ENCODE results near the gene GABRD.

GABRD gene

DNA sequence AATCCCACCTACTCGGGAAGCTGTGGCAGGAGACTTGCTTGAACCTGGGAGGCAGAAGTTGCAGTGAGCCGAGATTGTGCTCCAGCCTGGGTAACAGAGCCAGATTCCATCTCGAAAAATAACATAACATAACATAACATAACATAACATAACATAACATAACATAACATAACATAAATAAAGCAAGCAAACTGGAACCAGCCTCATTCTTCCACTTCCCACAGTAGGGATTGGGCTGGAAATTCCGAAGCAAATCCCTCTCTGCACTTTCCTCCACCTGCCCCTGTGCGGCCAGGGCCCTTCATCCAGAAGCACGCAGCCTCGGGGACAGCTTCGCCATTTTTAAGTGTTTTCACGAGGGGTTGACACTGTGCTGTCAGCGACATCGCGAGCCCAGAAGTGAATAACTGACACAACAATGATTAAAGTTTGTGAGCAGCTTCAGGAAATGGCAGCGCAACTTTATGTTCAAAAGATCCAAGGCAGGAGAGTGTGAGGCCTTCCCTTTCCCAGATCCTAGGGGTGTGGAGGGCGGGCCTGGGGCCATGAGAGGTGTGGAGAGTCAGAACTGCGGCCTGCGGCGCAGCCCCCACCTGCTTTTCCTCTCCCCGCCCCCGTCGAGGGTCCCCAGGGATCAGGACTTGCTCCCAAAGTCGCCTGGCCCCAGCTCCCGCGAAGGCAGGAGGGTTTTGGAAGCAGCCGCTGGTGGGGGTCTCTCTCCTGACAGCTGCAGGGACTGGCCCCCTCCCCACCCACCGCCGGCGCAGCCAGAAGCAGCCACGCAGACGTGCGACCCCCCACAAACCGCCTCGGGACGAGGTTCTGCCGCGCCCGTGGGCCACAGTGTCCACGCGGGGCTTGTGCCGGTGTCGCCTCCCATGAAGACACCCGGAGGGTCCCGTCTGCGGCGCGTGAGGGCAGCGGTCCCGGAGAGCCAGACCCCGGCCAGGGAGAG lies 651 bp upstream of the GABRD start:
- Histone ChIP-seq H3K36me3 (ENCODE audit: insufficient read depth, low read length) (no peaks in the 10 kb centered on the region), H3K9ac (ENCODE audit: low read depth, low read length) (peak overlapping the region; percentile 48; the same call in 1 of the 2 replicates), H3K4me1 (ENCODE audit: insufficient read depth, low read length) (peaks cover 14% of the 10 kb centered on the region; the same call in 1 of the 2 replicates), H3K9me3 (ENCODE audit: control insufficient read depth, insufficient read depth, low read length) (no peaks in the 10 kb centered on the region)

DNA sequence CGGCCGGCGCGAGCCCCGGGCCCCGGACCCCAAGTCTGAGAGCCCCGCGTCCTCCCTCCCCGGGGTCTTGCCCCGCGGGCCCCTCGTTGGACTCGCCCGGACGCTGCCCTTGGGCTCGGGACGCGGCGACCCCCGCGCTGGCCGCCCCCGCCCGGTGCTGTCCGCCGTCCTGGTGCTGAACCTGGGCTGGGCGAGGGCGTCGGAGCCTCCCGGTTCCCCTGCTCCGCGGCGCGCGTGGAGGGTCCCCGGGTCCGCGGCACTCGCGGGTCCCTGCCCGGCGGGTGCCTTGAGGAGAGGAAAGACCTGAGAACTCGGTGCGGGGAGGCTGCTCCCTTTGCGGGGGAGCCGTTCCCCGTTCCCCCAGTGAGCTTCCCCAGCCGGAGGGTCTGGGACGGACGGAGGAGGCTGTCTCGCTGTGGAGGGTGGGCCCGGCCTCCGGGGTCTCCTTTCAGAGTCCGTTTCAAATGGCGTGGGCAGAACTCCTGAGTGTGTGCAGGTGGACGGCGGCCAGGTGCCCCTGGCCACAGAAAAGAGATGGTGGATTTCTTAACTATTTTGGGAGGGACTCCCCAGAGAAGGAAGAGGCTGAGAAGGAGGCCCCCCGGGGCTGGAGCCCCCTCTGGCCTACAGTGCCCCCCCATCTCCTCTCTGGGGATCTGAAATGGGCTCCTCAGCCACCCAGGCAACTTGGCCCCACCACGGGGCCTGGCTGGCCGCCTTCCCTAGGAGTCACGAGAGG lies 595 bp downstream of the GABRD start:
- Histone ChIP-seq H3K9me3 (ENCODE audit: control insufficient read depth, insufficient read depth, low read length) (no peaks in the 10 kb centered on the region), H3K36me3 (ENCODE audit: insufficient read depth, low read length) (no peaks in the 10 kb centered on the region), H3K4me1 (ENCODE audit: insufficient read depth, low read length) (peaks cover 11% of the 10 kb centered on the region; the same call in 1 of the 2 replicates), H3K9ac (ENCODE audit: low read depth, low read length) (peak overlapping the region; percentile 30; the same call in 1 of the 2 replicates)

DNA sequence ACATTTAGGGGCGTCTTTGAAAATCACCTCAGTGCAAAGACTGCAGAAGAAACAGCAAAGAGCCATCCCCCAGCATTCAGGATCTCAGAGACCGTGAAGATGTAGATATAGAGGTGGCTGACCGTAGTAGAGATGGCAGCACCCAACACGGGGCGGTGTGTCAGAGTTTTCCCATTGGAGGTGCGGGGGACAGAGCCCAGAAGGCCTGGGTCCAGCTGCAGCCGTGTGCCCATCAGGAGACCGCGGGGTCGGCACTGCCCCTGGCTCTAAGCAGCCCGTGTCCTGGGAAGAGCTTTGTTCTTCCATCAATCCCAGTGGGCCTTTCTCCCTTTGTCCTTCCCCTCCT lies 1.1 kb downstream of the GABRD start:
- Histone ChIP-seq H3K4me1 (ENCODE audit: insufficient read depth, low read length) (peaks cover 7% of the 10 kb centered on the region; the same call in 1 of the 2 replicates), H3K36me3 (ENCODE audit: insufficient read depth, low read length) (no peaks in the 10 kb centered on the region), H3K9me3 (ENCODE audit: control insufficient read depth, insufficient read depth, low read length) (no peaks in the 10 kb centered on the region), H3K9ac (ENCODE audit: low read depth, low read length) (no peak overlapping the region)

DNA sequence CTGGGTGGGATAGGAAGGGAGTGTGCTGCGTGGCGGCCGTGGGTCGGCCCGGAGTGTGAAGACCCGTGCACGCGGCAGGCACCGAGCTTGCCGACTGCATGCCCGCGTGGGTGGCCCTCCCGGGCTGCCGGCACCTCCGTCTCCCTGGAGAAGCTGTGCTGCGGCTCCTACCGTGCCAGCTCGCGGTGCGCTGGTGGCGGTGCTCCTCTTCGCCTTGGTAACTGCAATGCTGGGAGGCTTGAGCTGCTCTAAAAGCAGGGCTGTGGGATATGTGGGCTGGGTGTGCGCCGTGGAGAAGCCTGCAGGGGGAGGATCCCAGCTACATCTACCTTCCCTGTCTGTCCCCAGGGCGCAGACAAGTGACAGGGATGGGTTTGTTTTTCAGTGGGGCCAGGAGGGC lies 2.4 kb downstream of the GABRD start:
- Histone ChIP-seq H3K36me3 (ENCODE audit: insufficient read depth, low read length) (no peaks in the 10 kb centered on the region), H3K9me3 (ENCODE audit: control insufficient read depth, insufficient read depth, low read length) (no peaks in the 10 kb centered on the region), H3K9ac (ENCODE audit: low read depth, low read length) (no peak overlapping the region), H3K4me1 (ENCODE audit: insufficient read depth, low read length) (peaks cover 3% of the 10 kb centered on the region; the same call in 1 of the 2 replicates)

DNA sequence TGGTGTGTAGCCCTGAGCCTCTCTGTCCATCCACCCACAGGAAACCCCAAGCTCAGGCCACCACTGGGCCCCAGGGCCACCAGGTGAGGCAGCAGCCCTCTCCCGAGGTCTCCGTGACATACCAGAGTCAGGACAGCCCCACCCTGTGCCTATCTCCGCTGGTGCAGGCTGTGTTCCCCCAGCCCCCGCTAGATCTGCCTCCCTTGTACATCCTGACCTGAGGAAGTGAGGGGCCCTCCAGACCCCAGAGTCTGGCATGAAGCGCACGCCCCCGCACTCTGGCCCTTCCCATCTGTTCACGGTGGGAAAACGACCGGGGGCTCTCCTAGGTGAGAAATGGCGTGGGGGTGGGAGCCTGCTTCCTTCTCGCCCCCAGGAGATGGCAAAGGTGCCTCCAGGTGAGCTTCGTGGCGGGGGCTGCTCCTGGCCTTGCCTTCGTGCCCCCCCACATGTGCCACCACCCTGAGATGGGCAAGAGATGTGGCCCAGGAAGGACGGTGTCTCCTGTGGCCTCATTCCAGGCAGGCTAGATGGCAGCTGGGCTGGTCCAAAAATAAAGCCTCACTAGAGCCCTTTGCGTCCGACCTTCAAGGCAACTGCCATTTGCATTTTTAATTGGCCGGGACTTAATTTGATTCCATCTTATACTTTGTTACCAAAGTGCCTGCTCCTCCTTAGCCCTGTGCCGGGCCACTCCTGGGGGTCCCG lies 3.1 kb downstream of the GABRD start:
- no peaks in the 10 kb centered on the region for H3K9me3 ChIP-seq (ENCODE audit: control insufficient read depth, insufficient read depth, low read length)
- peaks cover 3% of the 10 kb centered on the region; the same call in 1 of the 2 replicates for H3K4me1 ChIP-seq (ENCODE audit: insufficient read depth, low read length)
- H3K9ac ChIP-seq (ENCODE audit: low read depth, low read length): no peak overlapping the region

DNA sequence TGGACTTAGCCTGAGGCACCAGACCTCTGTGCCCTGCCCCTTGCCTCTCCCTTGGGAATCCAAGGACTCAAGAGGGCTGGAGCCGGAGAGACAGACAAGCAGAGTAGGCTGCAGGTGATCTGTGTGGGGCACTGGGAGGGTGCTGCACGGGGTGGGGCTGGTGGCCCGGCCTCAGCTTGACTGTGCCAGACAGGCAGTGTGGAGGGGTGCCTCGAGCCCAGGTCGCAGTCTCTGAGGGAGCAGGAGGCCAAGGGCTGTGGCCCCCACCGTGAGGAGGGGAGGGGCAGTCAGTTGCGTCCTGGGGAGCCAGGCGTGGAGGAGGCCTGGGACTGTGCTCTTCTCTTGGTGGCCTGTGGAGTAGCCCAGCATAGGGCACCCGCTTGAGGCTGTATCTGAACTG lies 4.0 kb downstream of the GABRD start:
- Histone ChIP-seq H3K36me3 (ENCODE audit: insufficient read depth, low read length) (no peaks in the 10 kb centered on the region), H3K9me3 (ENCODE audit: control insufficient read depth, insufficient read depth, low read length) (no peaks in the 10 kb centered on the region), H3K9ac (ENCODE audit: low read depth, low read length) (no peak overlapping the region), H3K4me1 (ENCODE audit: insufficient read depth, low read length) (peaks cover 3% of the 10 kb centered on the region; the same call in 1 of the 2 replicates)

More for the DNA sequence above, 3.1 kb downstream of the GABRD start:
- H3K36me3 ChIP-seq (ENCODE audit: insufficient read depth, low read length): no peaks in the 10 kb centered on the region

DNA sequence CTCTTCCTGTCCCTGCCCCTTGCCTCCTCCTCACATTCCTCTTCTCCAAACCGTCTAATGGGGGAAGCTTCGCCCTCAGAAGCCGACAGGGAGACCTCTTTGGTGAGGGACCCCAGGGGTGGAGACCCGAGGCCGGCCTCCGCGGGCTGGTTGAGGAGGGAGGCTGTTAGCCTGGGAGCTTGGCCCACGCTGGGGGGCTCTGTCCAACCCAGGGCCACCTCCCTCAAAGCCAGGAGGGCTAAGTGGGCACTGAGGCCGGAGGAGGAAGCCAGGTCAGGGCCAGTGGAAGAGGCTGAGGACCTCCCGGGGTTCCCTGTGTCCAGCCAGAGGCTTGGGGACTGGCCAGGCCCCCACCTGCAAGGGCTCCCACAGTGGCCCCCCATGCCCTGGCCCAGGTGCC lies 5.3 kb downstream of the GABRD start:
- no peaks in the 10 kb centered on the region for H3K36me3 ChIP-seq (ENCODE audit: insufficient read depth, low read length)
- no peak overlapping the region for H3K9ac ChIP-seq (ENCODE audit: low read depth, low read length)
- no peaks in the 10 kb centered on the region for H3K9me3 ChIP-seq (ENCODE audit: control insufficient read depth, insufficient read depth, low read length)
- no peaks in the 10 kb centered on the region; the same call in 1 of the 2 replicates for H3K4me1 ChIP-seq (ENCODE audit: insufficient read depth, low read length)

DNA sequence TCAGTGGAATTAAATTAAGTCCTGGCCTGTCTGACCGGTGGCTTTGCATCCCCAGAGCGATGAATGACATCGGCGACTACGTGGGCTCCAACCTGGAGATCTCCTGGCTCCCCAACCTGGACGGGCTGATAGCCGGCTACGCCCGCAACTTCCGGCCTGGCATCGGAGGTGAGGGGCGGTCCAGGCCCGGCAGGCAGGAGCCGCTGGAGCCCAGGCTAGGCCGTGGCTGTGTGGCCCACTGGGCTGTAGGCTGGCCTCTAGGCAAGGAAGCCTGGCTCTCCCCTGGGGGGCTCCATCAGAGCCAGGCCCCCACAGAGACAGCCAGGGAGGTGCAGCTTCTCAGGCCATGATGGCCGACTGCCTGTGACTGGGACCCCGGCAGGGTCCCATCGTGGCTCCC lies 5.7 kb downstream of the GABRD start:
- no peaks in the 10 kb centered on the region for H3K4me1 ChIP-seq (ENCODE audit: insufficient read depth, low read length)
- no peaks in the 10 kb centered on the region for H3K36me3 ChIP-seq (ENCODE audit: insufficient read depth, low read length)
- no peaks in the 10 kb centered on the region for H3K9me3 ChIP-seq (ENCODE audit: control insufficient read depth, insufficient read depth, low read length)
- H3K9ac ChIP-seq (ENCODE audit: low read depth, low read length): no peak overlapping the region

DNA sequence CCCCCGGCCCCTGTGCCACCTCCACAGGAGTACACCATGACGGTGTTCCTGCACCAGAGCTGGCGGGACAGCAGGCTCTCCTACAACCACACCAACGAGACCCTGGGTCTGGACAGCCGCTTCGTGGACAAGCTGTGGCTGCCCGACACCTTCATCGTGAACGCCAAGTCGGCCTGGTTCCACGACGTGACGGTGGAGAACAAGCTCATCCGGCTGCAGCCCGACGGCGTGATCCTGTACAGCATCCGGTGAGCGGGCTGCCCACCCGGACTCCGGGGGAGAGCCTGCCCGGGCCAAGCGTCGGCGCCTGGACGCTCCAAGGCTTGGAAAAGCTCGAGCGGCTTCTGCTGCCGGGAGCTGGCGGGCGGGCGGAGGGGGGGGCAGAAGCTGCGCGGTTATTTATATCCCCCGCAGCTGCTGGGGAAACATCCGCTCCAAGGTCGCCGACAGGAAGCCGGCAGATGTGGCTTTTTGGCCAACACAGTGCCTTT lies 6.4 kb downstream of the GABRD start:
- H3K36me3 ChIP-seq (ENCODE audit: insufficient read depth, low read length): no peaks in the 10 kb centered on the region
- no peaks in the 10 kb centered on the region for H3K4me1 ChIP-seq (ENCODE audit: insufficient read depth, low read length)
- H3K9ac ChIP-seq (ENCODE audit: low read depth, low read length): no peak overlapping the region
- no peaks in the 10 kb centered on the region for H3K9me3 ChIP-seq (ENCODE audit: control insufficient read depth, insufficient read depth, low read length)

DNA sequence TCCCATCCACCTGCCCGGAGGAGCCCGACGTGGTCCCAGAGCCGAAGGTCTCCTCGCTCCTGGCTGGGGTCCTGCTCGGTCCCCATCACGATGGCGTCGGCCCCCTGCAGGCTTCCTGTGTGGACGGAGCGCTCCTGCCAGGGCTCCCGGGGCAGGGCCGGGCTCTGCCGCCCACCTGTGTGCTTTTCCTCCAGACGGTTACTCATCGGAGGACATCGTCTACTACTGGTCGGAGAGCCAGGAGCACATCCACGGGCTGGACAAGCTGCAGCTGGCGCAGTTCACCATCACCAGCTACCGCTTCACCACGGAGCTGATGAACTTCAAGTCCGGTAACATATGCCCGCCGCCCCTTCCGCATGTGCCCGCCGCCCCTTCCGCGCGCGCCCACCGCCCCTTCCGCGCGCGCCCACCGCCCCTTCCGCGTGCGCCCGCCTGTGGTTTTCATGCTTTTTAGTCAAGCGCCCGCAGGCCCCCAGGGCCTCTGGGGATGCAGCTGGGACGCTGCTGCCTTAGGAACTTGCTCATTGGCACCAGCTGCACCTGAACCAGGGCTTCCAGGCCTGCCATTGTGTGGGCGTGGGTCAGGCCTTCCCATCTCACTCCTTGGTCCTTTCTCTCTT lies 8.9 kb downstream of the GABRD start:
- Histone ChIP-seq H3K9ac (ENCODE audit: low read depth, low read length) (no peak overlapping the region), H3K4me1 (ENCODE audit: insufficient read depth, low read length) (peaks cover 3% of the 10 kb centered on the region; the same call in 1 of the 2 replicates), H3K9me3 (ENCODE audit: control insufficient read depth, insufficient read depth, low read length) (no peaks in the 10 kb centered on the region), H3K36me3 (ENCODE audit: insufficient read depth, low read length) (no peaks in the 10 kb centered on the region)

DNA sequence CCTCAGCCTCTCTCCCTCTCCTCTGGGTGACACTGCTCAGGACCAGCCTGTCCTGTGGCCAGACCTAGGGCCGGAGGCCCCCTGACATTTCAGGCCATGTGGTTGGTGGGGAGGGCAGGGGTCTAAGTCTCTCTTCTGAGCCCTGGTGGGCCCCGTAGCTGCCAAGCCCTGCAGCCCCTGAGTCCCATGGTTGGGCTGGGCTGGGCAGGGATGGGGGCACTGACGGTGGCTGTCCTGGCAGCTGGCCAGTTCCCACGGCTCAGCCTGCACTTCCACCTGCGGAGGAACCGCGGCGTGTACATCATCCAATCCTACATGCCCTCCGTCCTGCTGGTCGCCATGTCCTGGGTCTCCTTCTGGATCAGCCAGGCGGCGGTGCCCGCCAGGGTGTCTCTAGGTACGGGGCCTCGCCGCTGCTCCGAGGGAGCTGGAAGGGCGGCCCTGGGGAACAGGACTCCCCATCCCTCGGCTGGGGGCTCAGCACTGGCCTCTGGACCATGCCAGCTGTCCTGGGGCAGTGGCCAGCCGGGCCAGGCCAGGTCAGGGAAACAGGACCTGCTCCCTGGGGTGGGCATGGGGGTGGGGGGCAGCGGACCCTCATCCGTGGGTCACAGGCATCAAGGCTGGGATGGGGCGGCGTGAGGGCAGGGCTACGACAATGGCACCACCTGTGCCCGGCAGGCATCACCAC lies 9.9 kb downstream of the GABRD start:
- no peaks in the 10 kb centered on the region for H3K9me3 ChIP-seq (ENCODE audit: control insufficient read depth, insufficient read depth, low read length)
- no peak overlapping the region for H3K9ac ChIP-seq (ENCODE audit: low read depth, low read length)
- H3K36me3 ChIP-seq (ENCODE audit: insufficient read depth, low read length): no peaks in the 10 kb centered on the region
- H3K4me1 ChIP-seq (ENCODE audit: insufficient read depth, low read length): peaks cover 3% of the 10 kb centered on the region; the same call in 1 of the 2 replicates

DNA sequence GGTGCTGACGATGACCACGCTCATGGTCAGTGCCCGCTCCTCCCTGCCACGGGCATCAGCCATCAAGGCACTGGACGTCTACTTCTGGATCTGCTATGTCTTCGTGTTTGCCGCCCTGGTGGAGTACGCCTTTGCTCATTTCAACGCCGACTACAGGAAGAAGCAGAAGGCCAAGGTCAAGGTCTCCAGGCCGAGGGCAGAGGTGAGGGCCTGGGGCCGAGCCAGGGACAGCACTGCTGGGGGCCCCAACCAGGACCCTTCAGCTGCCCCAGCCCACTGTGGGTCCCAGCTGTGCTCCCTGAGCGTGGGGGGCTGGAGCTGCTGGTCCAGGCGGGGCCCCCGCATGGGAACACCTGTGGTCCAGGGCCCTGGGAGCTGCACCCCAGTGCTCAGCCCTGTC lies 10.4 kb downstream of the GABRD start:
- Histone ChIP-seq H3K9me3 (ENCODE audit: control insufficient read depth, insufficient read depth, low read length) (no peaks in the 10 kb centered on the region), H3K9ac (ENCODE audit: low read depth, low read length) (no peak overlapping the region), H3K36me3 (ENCODE audit: insufficient read depth, low read length) (no peaks in the 10 kb centered on the region), H3K4me1 (ENCODE audit: insufficient read depth, low read length) (peaks cover 3% of the 10 kb centered on the region; the same call in 1 of the 2 replicates)

DNA sequence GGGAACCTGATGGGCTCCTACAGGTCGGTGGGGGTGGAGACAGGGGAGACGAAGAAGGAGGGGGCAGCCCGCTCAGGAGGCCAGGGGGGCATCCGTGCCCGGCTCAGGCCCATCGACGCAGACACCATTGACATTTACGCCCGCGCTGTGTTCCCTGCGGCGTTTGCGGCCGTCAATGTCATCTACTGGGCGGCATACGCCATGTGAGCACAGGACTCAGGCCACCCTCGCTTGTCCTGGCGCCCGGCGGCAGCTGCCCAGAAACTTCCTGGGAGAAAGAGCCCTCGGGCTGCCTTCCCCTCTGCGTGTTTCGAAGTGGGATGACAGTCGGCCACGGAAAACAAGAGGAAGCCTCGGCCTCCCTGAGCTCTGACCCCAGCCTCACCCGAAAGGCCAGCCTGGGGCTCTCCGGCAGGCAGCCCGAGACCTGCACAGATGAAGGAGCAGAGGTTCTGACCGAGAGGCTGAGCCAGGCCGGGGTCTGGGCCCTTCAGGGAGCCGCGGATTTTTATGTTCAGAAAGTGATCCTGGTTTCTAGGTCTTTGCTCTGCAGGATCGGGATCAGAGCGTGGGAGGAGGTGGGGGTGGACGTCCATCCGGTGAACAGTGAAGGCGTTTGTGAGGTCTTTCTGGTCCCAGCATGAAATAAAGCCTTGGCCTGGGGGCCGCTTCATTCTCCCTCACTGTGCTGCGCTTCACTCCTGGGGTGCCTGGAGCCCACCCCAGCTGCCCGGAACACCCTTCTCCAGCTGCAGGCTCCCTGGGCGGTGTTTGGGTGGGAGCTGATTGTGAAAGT lies 11.1 kb downstream of the GABRD start:
- Histone ChIP-seq H3K4me1 (ENCODE audit: insufficient read depth, low read length) (peaks cover 3% of the 10 kb centered on the region; the same call in 1 of the 2 replicates), H3K36me3 (ENCODE audit: insufficient read depth, low read length) (no peaks in the 10 kb centered on the region), H3K9me3 (ENCODE audit: control insufficient read depth, insufficient read depth, low read length) (no peaks in the 10 kb centered on the region), H3K9ac (ENCODE audit: low read depth, low read length) (no peak overlapping the region)

Measured in ES-I3 (cell line).